NCI-H2081 treated with DMSO at 0.1 percent for 48 hours (cell line): ENCODE data around the gene FBLN7.
"Not testable (repeated sequence)": the region's sequence is repeated elsewhere in the genome, so short reads cannot be mapped to it uniquely, and the experiment has no call there.

Source experiments
- DNase-seq: peaks from one replicate; lab custom pipeline; 2025; lab: John Stamatoyannopoulos, UW

FBLN7 gene

GRCh38 chr2:112138159-112139032 is at the start of gene FBLN7:
Gene FBLN7 (plus strand): TSS chr2:112138385. CDS start chr2:112138656, 271 bp downstream.
- DNase-seq: no peak

GRCh38 chr2:112089375-112089774 is 48.8 kb upstream of the FBLN7 start:
- DNase-seq: no peak

GRCh38 chr2:112092286-112093041 is 45.7 kb upstream of the FBLN7 start:
- no peak for DNase-seq

GRCh38 chr2:112093216-112093615 is 45.0 kb upstream of the FBLN7 start:
- no peak for DNase-seq

- DNase-seq: no peak
Observed at GRCh38 chr2:112095681-112096080, 42.5 kb upstream of the FBLN7 start.

GRCh38 chr2:112096098-112096497 is 42.1 kb upstream of the FBLN7 start:
- DNase-seq: no peak

- no peak for DNase-seq
Observed at GRCh38 chr2:112108178-112108832, 29.9 kb upstream of the FBLN7 start.

GRCh38 chr2:112109278-112109677 is 28.9 kb upstream of the FBLN7 start:
- no peak for DNase-seq

GRCh38 chr2:112110966-112111365 is 27.2 kb upstream of the FBLN7 start:
- DNase-seq: no peak

- not testable (repeated sequence) for DNase-seq
Observed at GRCh38 chr2:112113354-112113753, 24.8 kb upstream of the FBLN7 start.

GRCh38 chr2:112118148-112118547 is 20.0 kb upstream of the FBLN7 start:
- DNase-seq: no peak

GRCh38 chr2:112121682-112122254 is 16.4 kb upstream of the FBLN7 start:
- DNase-seq: peak; percentile 18

- DNase-seq: no peak
Observed at GRCh38 chr2:112129060-112129459, 9.1 kb upstream of the FBLN7 start.

GRCh38 chr2:112133344-112133743 is 4.8 kb upstream of the FBLN7 start:
- no peak for DNase-seq

- DNase-seq: no peak
Observed at GRCh38 chr2:112134120-112134519, 4.1 kb upstream of the FBLN7 start.

- no peak for DNase-seq
Observed at GRCh38 chr2:112136096-112136495, 2.1 kb upstream of the FBLN7 start.

GRCh38 chr2:112137516-112138158 is 548 bp upstream of the FBLN7 start:
- no peak for DNase-seq

GRCh38 chr2:112139033-112139614 is 939 bp downstream of the FBLN7 start:
- not testable (repeated sequence) for DNase-seq

- not testable (repeated sequence) for DNase-seq
Observed at GRCh38 chr2:112139661-112140204, 1.5 kb downstream of the FBLN7 start.

GRCh38 chr2:112140205-112140802 is 2.1 kb downstream of the FBLN7 start:
- no peak for DNase-seq
